VCaP (cell line): ENCODE results near the gene BMP7.

ENCODE experiments used
- H3K27ac ChIP-seq: fragments of 450-650 bp; 2 replicates; pipeline ENCODE4 v1.5.1; 2017
- TF ChIP-seq, protein P1 (sequence below): fragments of 450-650 bp; conservative IDR thresholded peaks from 2 replicates; pipeline ENCODE4 v1.5.1; 2017; ENCODE audit warnings: mild to moderate bottlenecking, moderate library complexity

Gene BMP7

DNA sequence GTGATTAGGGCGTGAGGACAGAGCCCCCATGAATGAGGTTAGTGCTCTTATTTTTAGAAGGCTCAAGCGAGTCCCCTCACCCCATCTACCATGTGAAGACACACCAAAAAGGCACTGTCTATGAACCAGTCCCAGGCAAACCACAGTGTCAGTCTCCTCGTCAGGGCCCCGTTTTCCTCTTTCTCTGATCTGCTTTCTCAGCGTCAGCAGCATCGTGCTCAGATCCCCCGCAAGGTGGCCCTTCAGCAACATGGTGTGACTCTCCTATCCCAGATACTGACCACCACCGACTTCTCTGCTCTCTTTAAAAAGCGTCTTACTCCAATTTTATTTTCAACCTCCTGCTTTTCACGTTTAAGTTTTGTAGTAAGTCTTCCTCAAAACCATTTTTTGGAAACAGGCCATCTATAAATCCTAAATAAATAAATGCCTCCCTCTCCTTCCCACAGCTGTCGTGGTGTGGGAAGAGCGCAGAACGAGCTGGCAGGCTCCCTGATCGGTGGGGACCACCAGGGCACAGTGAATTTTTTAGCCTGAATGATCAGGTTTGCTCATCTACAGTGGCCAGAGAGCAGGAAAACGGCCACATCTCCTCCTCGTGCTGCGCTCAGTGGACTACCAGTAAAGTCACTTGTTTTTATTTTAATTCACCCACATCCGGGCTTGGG, 113.1 kb downstream of the BMP7 start:
- TF ChIP-seq, protein P1, sequence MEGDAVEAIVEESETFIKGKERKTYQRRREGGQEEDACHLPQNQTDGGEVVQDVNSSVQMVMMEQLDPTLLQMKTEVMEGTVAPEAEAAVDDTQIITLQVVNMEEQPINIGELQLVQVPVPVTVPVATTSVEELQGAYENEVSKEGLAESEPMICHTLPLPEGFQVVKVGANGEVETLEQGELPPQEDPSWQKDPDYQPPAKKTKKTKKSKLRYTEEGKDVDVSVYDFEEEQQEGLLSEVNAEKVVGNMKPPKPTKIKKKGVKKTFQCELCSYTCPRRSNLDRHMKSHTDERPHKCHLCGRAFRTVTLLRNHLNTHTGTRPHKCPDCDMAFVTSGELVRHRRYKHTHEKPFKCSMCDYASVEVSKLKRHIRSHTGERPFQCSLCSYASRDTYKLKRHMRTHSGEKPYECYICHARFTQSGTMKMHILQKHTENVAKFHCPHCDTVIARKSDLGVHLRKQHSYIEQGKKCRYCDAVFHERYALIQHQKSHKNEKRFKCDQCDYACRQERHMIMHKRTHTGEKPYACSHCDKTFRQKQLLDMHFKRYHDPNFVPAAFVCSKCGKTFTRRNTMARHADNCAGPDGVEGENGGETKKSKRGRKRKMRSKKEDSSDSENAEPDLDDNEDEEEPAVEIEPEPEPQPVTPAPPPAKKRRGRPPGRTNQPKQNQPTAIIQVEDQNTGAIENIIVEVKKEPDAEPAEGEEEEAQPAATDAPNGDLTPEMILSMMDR = no peak
- peak overlapping the region; percentile 26; the same call in 1 of the 2 replicates for H3K27ac ChIP-seq

DNA sequence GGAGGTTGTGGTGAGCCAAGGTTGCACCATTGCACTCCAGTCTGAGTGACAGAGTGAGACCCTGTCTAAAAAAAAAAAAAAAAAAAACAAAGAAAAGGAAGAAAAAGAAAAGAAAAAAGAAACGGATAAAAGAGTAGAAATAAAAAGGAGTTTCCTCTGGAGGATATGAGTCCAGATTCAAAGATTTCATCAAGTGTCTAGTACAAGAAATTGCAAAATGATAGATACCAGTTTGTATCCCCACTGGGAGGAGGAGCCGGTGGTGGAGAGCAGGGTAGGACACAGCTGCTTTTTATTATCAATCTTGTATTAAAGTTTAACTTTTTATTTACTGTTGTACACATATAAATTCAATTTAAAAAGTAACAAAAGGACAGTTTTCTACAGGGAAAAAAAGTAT, 113.9 kb downstream of the BMP7 start:
- TF ChIP-seq, protein P1 = no peak
- H3K27ac ChIP-seq = peak overlapping the region; percentile 26; the same call in 1 of the 2 replicates

DNA sequence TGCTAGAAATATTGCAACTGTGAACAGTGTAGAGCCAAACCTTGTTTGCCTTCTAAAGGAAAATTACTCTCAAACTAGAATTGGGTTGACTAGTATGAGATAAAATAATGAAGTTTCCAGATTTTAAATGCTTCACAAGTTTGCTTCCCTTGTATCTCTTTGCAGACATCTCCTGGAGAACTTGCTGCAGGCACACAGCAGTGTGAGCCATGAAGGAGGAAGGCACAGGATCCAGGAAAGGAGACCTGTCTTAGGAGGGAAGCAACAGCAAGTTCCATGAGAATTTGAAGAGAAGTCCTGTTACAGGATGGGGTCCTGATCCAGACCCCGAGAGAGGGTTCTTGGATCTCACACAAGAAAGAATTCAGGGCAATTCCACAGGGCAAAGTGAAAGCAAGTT, 115.9 kb downstream of the BMP7 start:
- TF ChIP-seq, protein P1 = no peak

DNA sequence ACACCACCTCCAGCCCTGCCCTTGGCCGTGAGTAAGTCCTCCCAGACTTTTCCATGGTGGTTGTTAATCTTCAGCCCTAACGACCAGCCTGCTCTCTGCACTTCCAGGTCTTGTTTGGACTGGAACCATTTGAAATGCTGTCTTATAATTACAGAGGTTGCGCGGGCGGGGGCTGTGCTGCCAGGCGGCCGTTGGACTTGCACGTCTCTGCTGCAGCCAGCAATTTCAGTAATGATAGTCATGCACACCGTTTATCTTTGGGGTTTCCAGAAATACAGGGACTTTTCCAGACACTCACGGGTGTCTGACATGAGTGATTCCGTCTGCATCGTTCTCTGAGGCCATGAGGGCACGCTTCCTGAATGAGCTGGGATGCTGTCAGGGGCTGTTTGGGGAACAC, 118.2 kb downstream of the BMP7 start:
- TF ChIP-seq, protein P1 = no peak
- H3K27ac ChIP-seq = no peak overlapping the region

More for the DNA sequence above, 115.9 kb downstream of the BMP7 start:
- no peak overlapping the region for H3K27ac ChIP-seq

DNA sequence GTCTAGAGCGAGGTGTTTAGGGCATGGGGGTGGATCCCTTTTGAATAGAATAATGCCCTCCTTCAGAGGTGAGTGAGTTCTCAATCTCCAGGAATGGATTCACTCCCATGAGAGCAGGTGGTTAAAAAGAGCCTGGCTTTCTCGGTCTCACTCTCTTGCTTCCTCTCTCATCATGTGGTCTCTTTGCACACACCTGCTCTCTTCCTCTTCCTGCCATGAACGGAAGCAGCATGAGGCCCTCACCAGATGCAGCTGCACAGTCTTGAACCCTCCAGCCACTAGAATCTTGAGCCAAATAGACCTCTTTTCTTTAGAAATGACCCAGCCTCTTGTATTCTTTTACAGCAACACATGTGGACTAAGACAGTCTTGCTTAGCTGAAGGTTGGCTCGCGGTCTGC, 119.3 kb downstream of the BMP7 start:
- TF ChIP-seq, protein P1 = no peak
- no peak overlapping the region for H3K27ac ChIP-seq

DNA sequence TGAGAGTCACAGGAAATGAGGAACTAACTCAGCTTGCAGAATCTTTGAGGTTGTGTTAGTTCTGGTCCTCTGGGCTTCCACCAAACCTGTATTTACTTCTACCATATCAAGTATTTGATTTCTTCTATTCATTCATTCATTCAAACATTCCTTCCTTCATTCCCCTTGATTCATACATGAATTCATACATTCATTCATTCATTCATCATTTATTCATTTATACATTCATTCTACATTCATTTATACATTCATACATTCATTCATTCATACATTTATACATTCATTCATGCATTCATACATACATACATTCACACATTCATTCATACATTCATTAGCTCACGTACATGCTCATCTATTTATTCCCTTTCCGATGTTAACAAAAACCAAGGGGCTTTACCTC, 120.3 kb downstream of the BMP7 start:
- TF ChIP-seq, protein P1 = no peak
- H3K27ac ChIP-seq = no peak overlapping the region

DNA sequence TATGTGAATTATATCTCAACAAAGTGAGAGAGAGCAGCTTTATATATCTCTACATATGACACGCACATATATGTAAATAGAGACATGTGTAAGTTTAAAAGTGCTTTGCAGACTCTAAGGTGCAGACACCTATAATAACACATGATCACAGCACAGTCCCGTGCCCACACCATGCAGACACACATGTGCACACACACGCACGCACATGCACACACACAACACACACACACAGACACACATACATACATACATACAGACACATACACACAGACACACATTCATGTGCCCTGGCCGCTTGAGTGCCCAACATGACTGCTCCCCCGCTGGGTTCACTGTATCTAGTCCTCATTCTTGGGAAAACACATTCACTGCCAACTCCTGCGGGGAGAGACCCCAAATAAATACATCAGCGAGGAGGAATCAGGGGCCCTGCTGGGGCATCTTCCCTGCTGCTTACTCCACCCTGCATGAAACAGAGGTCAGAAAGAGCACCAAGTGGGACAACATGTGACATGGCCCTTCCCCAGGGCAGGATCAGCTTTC, 121.3 kb downstream of the BMP7 start:
- no peak overlapping the region for H3K27ac ChIP-seq
- TF ChIP-seq, protein P1 = no peak
